IPS-15b (cell line): ENCODE results near the gene BTF3.
"Not testable (repeated sequence)": the region's sequence is repeated elsewhere in the genome, so short reads cannot be mapped to it uniquely, and the experiment has no call there.

Experiments used
- H3K27me3 ChIP-seq: one replicate; pipeline ENCODE4 v1.6.1; 2013; ENCODE audit warnings: low read length; ENCODE audit not compliant: control insufficient read depth, insufficient read depth
- H3K36me3 ChIP-seq: one replicate; pipeline ENCODE4 v1.6.1; 2013; ENCODE audit warnings: low read length; ENCODE audit not compliant: control insufficient read depth, insufficient read depth
- H3K4me1 ChIP-seq: one replicate; pipeline ENCODE4 v1.6.1; 2013; ENCODE audit warnings: mild to moderate bottlenecking, low read length; ENCODE audit not compliant: control insufficient read depth, insufficient read depth
- H3K4me3 ChIP-seq: one replicate; pipeline ENCODE4 v1.5.1; 2013; ENCODE audit warnings: low read depth, low read length
- H3K9ac ChIP-seq: one replicate; pipeline ENCODE4 v1.6.1; 2013; ENCODE audit warnings: low read depth, mild to moderate bottlenecking, low read length
- H3K9me3 ChIP-seq: one replicate; pipeline ENCODE4 v1.6.1; 2013; ENCODE audit warnings: mild to moderate bottlenecking, low read length; ENCODE audit not compliant: control insufficient read depth, insufficient read depth

The BTF3 gene

GRCh38 chr5:73498057-73498992 lies at the start of gene BTF3:
Gene BTF3 (plus strand): TSS chr5:73498442. CDS start chr5:73498668, 226 bp downstream.
- Histone ChIP-seq H3K9me3 (no peaks in the 10 kb centered on the region), H3K36me3 (peaks cover 9% of the 10 kb centered on the region), H3K4me1 (peaks cover 7% of the 10 kb centered on the region), H3K4me3 (peak within 1 kb of the TSS; percentile 95), H3K27me3 (no peaks in the 10 kb centered on the region), H3K9ac (peak within 1 kb of the TSS; percentile 95)

GRCh38 chr5:73448463-73449136 lies 49.6 kb upstream of the BTF3 start, which contains the start of gene FOXD1:
Gene FOXD1 (minus strand): TSS chr5:73448777. CDS start chr5:73448362, 415 bp downstream.
- Histone ChIP-seq H3K4me3 (peak within 1 kb of the TSS; percentile 57), H3K36me3 (no peaks in the 10 kb centered on the region), H3K27me3 (peaks cover 89% of the 10 kb centered on the region), H3K9ac (peak within 1 kb of the TSS; percentile 47), H3K9me3 (no peaks in the 10 kb centered on the region), H3K4me1 (peaks cover 4% of the 10 kb centered on the region)

DNA sequence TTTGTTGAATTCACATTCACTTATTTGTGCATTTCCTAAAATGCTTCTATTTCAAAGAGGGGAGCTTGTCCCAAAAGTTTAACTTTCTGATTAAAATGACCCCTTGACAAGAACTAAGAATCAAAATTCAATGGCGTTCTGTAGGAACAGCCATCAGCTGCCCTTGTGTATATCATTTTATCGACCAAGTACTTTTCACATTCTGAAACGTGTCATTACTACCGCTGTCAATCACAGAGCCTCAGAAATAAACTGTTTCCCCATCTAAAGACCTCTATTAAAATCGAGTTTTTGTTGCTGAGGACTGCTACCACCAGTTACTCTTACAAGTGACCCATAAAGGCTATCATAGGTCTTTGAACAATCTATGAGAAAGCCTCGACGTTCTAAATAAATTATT lies 48.1 kb upstream of the BTF3 start:
- no peak overlapping the region for H3K4me3 ChIP-seq
- peaks cover 6% of the 10 kb centered on the region for H3K4me1 ChIP-seq
- H3K9ac ChIP-seq, result no peak overlapping the region
- H3K9me3 ChIP-seq, result no peaks in the 10 kb centered on the region
- peaks cover 81% of the 10 kb centered on the region for H3K27me3 ChIP-seq
- H3K36me3 ChIP-seq, result no peaks in the 10 kb centered on the region

- Histone ChIP-seq H3K4me1 (peaks cover 6% of the 10 kb centered on the region), H3K36me3 (no peaks in the 10 kb centered on the region), H3K9ac (no peak overlapping the region), H3K9me3 (no peaks in the 10 kb centered on the region), H3K4me3 (peak overlapping the region; percentile 41), H3K27me3 (peaks cover 75% of the 10 kb centered on the region)
Measured at GRCh38 chr5:73450672-73451223, 47.5 kb upstream of the BTF3 start.

GRCh38 chr5:73451224-73452130 lies 46.8 kb upstream of the BTF3 start:
- Histone ChIP-seq H3K27me3 (peaks cover 68% of the 10 kb centered on the region), H3K4me3 (peak overlapping the region; percentile 52), H3K9me3 (no peaks in the 10 kb centered on the region), H3K4me1 (peaks cover 6% of the 10 kb centered on the region), H3K9ac (no peak overlapping the region), H3K36me3 (no peaks in the 10 kb centered on the region)

DNA sequence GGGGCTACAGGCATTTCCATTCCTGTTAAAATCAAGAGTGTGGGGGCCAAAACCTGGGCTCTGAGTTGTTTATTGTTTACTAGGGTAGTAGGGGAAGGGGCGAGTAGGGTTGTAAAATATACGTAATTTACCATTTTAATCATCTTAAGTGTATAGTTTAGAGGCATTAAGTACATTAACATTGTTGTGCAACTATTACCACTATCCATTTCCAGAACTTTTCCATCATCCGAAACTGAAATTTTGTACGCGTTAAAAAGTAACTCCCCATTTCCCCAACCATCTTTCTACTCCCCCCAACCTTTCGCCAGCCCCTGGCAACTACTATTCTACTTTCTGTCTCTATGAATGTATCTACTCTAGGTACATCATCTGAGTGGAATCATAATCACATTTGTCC lies 46.0 kb upstream of the BTF3 start:
- H3K36me3 ChIP-seq, result no peaks in the 10 kb centered on the region
- H3K9me3 ChIP-seq, result no peaks in the 10 kb centered on the region
- peaks cover 6% of the 10 kb centered on the region for H3K4me1 ChIP-seq
- H3K27me3 ChIP-seq, result peaks cover 63% of the 10 kb centered on the region
- no peak overlapping the region for H3K9ac ChIP-seq
- peak overlapping the region; percentile 52 for H3K4me3 ChIP-seq

DNA sequence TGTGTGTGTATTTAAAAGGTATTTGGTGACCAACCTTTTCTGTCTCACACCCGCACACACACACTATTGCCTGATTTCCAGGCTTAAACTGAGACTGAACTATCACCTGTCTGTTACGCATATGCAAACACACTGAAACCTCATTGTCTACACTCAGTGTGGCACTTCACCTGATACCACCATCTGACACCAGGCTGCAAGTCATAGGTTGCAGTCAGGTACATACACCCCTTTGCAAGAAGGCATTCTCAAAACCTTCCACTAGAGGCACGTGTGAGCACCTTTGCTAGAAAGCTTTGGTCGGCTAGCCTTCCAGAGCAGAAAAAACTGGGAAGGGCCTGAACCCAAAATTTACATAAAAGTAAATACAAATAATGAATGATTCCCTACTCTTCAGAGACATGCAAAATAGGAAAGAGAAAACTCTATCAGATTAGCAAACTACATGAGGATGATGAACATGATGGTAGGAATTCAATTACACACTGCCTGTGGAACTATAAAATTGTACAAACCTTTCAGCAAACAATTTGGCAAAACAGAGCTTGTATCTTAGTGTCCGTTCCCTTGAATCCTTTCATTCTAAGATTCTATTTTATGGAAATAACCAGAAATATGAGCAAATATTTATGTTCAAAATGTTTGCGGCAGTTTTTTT lies 43.7 kb upstream of the BTF3 start:
- Histone ChIP-seq H3K27me3 (peaks cover 48% of the 10 kb centered on the region), H3K4me3 (no peak overlapping the region), H3K9me3 (no peaks in the 10 kb centered on the region), H3K36me3 (no peaks in the 10 kb centered on the region), H3K9ac (no peak overlapping the region), H3K4me1 (peaks cover 6% of the 10 kb centered on the region)

DNA sequence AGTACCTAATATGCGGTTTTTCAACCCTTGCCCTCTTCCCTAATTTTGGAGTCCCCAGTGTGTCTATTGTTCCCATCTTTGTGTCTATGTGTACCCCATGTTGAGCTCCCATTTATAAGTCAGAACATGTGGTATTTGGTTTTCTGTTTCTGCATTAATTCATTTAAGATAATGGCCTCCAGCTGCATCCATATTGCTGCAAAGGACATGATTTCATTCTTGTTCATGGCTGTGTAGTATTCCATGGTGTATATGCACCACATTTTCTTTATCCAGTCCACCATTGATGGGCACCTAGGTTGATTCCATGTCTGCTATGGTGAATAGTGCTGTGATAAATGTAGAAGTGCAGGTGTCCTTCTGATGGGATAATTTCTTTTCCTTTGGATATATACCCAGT lies 41.8 kb upstream of the BTF3 start:
- not testable (repeated sequence) for H3K4me1 ChIP-seq, H3K36me3 ChIP-seq, H3K9ac ChIP-seq, H3K9me3 ChIP-seq, H3K4me3 ChIP-seq
- H3K27me3 ChIP-seq, result peaks cover 28% of the 10 kb centered on the region

DNA sequence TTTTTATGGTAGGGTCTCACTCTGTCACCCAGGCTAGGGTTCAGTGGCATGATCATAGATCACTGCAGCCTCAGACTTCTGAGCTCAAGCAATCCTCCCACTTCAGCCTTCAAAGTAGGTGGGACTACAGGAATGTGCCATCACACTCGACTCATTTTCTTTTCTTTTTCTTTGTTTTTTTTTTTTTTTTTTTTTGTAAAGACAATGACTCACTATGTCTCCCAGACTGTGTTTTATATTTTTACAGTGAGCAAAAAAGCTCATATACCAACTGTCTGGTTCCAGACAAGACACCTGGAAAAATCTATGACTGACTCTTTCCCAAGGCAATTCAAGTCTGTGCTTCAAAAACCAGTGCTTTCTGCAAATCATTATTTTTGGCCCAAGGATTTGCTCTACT lies 38.9 kb upstream of the BTF3 start:
- Histone ChIP-seq H3K4me3 (no peak overlapping the region), H3K27me3 (no peaks in the 10 kb centered on the region), H3K9me3 (no peaks in the 10 kb centered on the region)

DNA sequence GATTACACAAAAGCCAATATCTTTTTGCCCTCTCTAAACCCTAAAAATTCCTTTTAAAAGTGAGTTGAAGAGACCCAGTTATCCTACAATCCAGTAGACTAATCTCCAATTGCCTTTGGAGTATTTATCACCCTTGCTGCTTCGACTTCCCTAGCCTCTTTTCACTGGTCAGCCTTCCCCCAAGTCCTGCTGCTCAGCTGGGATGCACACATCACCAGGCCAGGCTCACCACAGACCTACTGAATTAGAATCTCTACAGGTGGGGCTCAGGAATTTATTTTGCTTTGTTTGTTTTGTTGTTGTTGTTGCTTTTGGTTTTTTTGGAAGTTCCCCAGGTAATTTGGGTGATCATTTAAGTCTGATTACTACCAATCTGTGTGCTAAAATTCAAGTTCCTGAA lies 38.1 kb upstream of the BTF3 start:
- no peaks in the 10 kb centered on the region for H3K9me3 ChIP-seq
- no peaks in the 10 kb centered on the region for H3K27me3 ChIP-seq
- H3K9ac ChIP-seq, result no peak overlapping the region
- H3K4me3 ChIP-seq, result no peak overlapping the region
- no peaks in the 10 kb centered on the region for H3K36me3 ChIP-seq
- peaks cover 4% of the 10 kb centered on the region for H3K4me1 ChIP-seq

More for the DNA sequence above, 38.9 kb upstream of the BTF3 start:
- Histone ChIP-seq H3K9ac (no peak overlapping the region), H3K36me3 (no peaks in the 10 kb centered on the region), H3K4me1 (peaks cover 1% of the 10 kb centered on the region)
